Activated T-cell treated with anti-CD3 and anti-CD28 coated beads for 1 hour (primary cell): ENCODE measurements around the gene ZNF302.
"Not testable (repeated sequence)": the region's sequence is repeated elsewhere in the genome, so short reads cannot be mapped to it uniquely, and the experiment has no call there.

ENCODE experiments used
- DNase-seq: peaks from one replicate; pipeline ENCODE4 v3.0.0-alpha.2; 2020; ENCODE audit warnings: low read depth

The ZNF302 gene

DNA sequence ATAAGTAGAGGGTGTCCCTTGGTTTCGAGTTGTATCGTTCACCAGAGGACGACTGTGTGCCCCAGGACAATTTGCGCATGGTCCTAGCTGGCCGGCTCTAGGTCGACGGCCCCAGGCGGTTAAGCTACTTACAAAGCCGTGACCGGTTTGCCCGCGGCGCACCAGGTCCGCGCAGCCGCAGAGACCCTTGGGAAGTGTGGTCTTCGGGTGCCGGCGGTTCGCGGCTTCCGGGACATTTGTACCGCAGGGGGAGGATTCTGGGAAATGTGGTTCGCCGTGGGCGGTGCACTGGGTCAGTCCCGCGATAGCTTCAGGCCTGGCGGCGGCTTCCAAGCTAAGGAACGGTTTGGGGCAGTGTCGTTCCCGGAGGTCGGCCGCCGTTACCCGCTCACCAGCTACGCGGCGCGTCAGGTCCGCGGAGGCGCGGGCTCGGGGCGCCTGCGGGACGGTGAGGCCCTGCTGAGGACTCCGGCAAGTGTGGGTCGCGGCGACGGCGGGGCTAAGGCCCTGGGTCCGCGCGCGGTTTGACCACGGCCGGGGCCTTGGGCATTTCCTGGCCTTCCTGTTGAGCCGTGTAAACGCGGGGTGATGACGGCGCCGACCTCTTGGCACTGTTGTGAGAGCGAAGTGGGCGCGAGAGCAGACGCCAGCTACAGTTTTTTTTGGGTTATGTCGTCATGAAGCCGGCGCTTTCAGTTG is at the start of gene ZNF302:
ZNF302 (plus strand) TSS at position 293 of the 699 bp plus-strand sequence. CDS start 1,127 bp downstream, outside the sequence.
- DNase-seq = peak; percentile 91

DNA sequence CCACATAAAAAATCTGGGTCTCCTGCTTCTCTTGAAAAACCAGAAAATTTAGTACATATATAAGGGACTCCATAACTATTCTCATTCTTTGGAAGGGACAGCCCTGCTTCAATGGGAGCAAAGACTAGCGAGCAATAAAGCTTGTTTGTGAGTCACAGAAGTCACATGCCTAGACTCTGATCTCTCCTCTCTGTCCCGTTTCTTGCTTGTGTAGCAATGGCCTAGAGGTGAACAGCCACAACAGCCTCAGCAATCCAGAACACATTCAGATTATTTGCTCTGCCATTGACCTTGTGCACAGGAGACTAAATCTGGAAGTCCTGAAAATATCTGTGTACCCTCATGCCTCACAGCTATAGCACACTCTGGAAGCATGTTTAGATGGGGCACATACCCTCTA is 43.7 kb upstream of the ZNF302 start:
- DNase-seq = no peak

DNA sequence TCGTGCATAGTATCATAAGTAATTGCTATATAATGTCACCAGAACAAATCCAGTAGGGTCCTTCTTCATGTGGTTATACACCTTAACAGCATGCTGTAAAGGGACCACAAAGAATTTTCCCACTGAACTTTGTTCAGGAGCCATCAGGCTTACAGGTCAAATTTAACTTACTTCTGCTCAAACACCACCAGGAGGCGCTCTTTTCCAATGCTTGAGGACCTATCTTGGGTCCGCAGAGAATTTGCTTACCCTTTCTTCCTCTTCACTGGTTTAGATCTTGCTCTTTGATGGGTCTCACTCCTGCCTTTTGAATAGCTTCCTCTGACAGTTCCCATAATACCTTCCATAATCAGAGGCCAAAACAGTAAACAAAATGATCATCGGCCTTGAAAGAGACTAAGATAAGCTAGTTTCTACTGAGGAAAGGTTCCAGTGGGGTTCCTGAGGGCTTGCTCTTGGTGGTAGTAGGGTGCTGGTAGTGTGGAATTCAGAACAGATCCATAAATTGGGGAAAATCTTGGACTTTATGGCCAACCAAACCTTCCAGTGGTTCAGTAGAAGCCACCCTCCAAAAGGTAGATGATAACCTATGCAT is 37.9 kb upstream of the ZNF302 start:
- DNase-seq = peak; percentile 73

DNA sequence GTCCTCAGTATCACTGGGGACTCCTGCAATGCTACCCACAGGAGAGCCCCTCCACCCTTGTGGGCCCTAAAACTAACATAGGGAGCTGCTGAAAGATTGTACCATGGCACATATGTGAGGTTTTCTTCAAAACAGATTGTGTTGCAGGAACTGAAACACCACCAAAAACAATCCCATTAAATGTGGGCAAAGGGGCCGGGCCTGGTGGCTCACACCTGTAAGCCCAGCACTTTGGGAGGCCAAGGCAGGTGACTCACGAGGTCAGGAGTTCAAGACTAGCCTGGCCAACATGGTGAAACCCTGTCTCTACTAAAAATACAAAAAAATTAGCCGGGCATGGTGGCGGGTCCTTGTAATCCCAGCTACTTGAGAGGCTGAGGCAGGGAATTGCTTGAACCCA is 35.2 kb upstream of the ZNF302 start:
- DNase-seq = no peak

DNA sequence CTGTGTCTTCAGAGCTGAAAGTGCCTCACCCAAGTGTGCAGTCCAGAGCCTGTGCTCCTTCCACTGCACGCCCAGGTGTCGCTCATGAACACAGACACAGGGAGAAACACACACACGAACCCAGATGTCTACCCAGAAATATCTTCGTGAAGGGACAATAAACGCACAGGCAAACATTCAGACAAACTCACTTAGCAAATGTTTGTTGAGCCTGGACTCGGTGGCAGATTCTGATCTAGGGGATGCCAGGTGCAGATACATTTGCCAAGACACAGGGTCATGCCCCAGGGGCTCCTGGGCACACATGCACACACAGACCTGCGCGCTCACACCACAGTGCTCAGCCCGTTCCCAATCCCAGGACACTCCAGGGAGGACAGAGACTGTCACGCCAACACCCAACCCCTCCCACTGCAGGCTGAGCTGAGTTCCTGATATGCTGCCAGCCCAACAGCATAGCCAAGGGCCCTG is 32.5 kb upstream of the ZNF302 start:
- no peak for DNase-seq

DNA sequence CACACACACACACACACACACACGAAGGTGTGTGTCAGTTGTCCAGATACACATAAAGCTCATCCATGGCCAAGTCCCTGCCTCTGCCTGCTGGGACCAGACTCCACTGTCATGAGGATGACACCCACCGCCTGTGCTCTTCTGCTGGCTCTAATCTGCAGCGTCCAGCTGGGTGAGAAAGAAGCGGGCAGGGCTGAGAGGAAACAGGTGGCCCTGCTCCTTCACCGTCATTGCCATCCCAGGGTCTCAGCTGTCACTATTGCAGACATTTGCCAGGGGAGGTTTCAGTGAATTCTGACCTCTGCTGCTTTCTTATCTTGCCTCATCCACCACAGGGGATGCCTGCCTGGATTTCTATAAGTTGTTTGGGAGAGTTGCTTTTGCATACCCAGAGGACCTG is 31.9 kb upstream of the ZNF302 start:
- no peak for DNase-seq

DNA sequence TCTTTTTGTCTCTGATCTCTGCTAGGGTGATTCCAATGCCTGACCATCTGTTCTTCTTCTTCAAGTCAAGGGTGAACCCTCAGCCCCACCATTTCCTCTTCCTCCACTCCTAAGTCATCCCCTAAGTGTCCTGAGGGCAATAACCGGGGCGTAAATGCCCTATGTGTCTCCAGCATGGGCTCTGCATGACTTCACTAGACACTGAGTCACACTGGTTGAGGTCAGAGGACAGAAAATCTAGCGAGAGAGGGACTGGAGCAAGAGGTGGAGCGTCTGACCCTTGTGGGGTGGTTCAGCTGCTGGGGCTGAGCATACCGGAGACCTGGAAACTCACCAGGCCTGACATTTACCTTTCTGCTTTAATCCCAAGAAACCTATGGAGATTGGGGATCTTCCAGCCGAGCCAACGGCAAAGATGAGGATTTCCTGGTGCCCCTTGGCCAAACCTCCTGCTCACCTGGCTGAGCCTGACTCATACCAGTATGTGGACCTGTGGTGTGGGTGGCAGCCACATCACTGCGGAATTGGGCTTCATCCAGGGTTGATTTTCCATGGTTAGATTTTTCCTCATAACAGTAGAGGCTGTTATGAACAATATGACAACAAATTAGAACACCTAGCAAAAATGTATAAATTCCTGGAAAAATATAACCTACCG is 27.5 kb upstream of the ZNF302 start:
- no peak for DNase-seq

DNA sequence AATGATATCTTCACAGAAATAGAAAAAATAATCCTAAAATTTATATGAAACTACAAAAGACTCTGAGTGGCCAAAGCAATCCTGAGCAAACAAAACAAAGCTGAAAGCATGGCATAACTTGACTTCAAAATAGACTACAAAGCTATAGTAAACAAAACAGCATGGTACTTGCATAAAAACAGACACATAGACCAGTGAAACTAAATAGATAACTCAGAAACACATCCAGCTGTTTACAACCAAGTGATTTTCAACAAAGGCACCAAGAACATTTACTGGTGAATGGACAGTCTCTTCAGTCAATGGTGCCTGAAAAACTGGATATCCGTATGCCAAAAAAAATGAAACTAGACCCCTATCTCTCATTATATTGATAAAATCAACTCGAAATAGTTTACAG is 25.7 kb upstream of the ZNF302 start:
- no peak for DNase-seq

DNA sequence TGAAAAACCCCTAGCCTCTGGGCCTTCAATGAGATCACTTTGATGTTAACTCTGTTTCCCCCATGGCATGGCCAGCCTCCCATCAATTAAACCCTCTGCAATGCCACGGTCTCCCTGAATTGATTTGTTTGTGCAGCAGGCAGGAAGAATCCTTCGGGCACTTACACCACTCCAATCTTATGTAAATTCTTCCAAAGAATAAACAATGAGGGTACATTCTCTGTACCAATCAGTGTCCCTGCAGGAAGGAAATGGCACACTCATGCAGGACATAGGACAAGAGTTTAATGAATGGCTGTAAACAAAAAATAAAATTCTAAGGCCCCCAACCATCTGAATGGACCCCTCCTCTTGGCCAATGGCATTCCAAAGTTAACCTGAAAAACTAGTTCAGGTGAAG is 22.7 kb upstream of the ZNF302 start:
- no peak for DNase-seq

DNA sequence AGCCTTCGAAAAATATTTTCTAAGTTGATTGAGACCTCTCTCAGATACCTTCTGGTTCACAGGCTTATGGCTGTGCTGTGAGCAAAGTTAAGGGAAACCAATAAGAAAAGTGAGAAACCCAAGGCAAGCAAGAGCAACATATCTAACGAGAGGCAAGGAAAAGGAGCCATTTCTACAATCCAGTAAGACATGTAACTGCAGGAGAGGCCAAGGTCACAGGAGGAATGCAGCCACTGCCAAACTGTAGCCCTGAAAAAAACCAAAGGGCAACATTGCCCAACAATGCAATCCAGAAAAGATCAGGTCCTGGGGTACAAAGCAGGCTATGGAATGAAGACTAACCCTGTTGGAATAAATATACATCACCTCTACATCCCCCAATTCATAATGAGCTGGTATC is 21.8 kb upstream of the ZNF302 start:
- DNase-seq = no peak

DNA sequence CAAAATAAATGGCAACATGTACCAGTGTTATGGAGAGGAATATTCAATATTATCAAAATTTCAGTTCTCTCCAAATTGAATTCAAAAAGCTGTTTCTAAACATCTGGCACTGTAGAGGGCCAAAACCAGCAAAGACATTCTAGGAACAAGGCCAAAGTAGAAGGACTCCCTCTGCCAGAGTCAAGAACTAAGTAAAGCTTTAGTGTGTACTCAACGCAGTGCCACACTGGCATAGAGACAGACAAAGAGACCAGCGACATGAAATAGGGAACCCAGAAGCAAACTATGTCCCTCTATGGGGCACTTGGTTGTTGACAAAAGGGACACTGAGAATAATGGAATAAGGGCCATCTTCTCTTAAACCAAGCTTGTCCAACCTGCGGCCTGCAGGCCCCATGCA is 16.1 kb upstream of the ZNF302 start:
- no peak for DNase-seq

DNA sequence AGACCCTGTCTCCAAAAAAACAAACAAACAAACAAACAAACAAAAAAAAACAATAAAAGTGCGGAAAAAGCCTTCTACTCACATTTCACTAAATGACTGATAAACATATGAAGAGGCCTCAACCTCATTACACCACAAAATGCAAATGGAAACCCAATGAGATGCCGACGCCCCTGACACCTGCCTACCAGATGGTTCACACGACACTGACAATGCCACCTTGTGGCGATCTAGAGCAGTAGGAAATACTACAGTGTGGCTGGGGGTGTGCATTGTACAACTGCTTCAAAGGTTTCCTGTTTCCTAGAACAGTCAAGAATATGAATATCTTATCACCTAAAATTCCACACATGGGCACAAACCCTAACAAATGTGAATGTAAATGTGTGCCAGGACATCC is 14.6 kb upstream of the ZNF302 start:
- DNase-seq = peak; percentile 25

DNA sequence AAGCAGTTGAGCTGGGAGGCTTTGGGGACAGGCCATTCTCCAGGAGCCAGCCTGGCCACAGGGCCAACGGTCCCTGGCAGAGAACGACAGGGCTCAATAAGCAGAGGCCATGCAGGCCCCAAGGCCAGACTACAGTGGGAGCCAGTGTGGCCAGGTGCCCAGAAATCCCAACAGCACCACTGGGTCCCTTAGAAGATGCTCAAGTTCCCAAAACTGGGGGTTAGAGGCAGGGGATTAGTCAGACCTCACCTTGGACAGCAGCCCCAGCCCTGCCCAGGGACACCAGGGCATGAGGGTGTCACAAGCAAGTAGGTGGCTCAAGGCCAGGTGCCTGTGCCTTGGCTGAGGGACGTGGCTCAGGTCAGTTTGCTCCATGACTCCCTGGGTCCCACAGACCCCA is 13.3 kb upstream of the ZNF302 start:
- no peak for DNase-seq

DNA sequence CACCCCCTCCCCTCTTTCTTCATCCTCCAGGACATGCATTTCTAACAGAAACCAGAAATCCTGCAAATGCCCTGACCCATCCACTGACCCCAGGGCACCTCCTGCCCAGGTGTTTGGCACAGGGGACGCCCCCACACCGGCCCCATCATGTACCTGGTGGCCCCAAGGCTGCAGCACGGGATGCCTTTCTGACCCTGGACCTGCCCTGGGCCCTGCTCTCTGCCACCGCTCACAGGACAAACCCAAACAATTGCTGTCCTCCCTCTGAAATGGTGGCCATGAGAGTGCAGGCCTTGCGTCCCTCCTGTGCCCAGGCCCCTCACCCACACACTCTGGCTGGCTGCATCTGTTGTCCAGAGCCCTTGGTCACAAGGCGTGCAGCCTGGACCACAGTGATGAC is 12.6 kb upstream of the ZNF302 start:
- no peak for DNase-seq

DNA sequence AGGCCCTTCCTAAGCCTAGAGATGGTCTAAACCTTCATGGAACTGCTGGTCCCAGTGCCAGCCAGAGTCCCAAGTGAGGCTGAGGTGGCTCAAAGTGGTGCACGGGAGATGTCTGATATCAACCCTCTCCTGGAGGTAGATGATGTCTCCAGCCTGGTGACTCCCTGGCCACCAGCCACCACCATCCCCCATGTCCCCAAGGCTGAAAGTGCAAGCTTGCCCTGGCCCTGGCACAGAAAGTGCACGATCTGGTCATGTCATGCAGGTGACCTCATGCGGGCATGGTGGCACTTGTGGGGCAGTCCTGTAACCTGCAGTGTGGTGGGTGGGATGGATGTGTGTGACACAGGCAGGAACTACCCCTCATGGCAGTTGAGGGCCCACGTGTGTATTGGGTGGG is 12.2 kb upstream of the ZNF302 start:
- not testable (repeated sequence) for DNase-seq

DNA sequence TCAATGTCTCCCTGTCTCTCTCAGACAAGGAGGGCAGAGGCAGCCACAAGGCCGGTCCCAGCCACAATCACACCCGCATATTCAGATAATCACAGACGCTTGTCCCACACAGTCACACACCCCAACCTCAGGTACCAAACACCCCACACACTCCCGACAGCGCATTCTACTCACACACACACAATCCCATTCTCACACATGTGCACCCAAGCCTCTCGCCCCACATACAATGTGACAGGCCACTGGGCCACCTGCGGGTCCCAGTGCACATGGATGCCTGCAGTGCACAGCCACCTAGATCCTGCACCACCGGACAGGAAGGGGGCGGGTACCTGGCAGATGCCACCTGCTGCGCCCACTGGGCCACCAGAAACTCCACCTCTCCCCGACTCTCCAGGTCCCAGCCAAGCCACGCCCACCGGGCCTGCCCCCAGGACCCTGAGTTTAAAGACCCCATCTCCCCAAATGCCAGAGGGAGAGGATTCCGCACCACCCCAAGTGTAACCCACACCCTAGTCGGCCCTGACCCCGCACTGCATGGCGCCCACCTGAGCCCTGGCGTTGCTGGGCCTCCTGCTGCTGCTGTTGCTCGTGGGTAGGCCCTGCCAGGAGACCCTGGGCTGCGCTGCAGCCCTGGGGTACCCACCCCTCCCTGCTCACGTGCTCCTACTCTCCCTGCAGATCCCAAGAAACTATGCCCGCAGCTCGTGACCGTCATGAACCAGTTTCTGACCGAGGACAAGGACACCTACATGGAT is 11.1 kb upstream of the ZNF302 start:
- DNase-seq = no peak

DNA sequence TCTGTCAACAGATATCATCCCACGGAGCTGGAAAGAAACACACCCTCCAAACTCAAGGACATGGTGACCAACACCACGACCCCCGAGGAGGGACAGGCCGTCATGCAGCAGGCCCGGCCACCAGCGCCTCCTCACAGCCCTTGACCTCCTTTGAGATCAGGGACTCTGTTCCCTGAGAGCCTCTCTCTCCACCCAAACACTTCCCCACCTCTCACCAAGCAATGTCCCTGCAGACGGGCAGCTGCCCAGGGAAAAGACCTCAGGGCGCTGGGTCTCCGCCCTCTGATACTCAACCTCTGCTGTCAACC is 10.6 kb upstream of the ZNF302 start:
- no peak for DNase-seq

DNA sequence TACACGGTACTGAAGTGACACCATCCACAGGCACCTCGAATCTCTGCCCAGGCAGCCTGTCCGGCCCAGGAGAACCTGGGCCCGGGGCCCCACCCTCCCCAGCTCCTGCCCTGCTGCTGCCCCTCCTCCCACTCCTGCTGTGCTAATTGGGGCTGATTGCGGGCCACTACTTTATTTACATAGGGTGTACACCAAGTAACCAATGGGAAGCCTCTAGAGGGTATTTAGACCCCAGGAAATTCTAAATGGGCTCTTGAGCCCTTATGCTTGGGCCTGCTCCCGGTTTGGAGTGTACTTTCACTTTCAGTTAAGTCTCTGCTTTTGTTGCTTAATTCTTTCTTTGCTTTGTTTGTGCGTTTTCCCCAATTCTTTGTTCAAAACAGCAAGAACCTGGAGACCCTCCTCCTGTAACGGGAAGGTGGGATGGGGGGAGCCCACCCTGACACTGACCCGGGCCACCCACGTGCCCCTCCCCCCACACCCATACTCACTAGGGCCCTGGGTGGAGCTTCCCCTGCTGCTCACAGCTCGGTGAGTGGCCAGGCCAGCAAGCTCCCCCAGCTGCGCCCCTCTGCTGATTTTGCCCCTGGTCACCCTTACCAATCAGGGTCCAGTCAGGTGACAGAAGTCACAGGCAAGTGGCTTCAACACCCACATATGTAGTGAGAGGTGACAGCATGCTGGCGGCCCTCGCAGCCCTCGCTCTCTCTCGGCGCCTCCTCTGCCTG is 10.0 kb upstream of the ZNF302 start:
- DNase-seq = no peak

DNA sequence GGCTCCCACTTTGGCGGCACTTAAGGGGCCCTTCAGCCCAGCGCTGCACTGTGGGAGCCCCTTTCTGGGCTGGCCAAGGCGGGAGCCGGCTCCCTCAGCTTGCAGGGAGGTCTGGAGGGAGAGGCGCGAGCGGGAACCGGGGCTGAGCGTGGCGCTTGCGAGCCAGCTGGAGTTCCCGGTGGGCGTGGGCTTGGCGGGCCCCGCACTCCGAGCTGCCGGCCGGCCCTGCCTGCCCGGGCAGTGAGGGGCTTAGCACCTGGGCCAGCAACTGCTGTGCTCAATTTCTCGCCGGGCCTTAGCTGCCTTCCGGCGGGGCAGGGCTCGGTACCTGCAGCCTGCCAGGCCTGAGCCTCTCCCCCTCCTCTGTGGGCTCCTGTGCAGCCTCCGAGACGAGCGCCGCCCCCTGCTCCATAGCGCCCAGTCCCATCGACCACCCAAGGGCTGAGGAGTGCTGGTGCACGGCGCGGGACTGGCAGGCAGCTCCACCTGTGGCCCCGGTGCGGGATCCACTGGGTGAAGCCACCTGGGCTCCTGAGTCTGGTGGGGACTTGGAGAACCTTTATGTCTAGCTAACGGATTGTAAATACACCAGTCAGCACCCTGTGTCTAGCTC is 9.3 kb upstream of the ZNF302 start:
- not testable (repeated sequence) for DNase-seq

DNA sequence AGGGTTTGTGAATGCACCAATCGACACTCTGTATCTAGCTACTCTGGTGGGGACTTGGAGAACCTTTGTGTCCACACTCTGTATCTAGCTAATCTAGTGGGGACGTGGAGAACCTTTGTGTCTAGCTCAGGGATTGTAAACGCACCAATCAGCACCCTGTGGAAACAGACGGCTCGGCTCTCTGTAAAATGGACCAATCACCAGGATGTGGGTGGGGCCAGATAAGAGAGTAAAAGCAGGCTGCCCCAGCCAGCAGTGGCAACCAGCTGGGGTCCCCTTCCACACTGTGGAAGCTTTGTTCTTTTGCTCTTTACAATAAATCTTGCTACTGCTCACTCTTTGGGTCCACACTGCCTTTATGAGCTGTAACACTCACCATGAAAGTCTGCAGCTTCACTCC is 8.8 kb upstream of the ZNF302 start:
- not testable (repeated sequence) for DNase-seq

DNA sequence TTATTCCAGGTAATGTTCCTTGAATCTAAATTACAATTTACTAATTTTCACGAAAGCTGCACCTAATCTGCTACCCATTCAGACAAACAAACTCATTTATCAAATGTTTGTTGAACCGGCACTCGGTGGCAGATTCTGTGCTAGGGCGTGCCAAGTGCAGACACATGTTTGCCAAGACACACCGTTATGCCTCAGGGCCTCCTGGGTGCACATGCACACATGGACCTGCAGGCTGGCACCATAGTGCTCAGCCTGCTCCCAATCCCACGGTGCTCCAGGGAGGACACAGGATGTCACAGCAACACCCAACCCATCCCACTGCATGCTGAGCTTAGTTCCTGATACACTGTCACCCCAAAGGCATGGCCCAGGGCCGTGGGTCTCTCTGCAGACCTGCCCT is 8.2 kb upstream of the ZNF302 start:
- no peak for DNase-seq

DNA sequence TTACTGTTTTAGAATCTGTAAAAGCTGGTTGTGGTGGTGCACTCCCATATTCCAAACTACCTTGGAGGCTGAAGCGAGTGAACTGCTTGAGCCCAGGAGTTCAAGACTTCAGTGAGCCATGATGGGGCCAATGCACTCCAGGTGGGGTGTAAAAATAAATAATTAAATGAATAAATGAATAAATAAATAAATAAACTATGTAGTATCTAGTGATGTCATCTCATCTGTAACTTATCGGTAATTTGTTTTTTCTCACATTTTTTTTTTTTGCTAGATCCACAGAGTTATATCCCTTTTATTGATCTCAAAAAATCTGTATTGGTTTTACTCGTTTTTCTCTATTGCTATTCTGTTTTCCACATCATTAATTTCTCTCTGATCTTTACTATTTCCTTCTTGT is 5.5 kb upstream of the ZNF302 start:
- DNase-seq = no peak
